HCT116 (cell line): ENCODE data around the gene A1CF. TPM values are rescaled to one million over a fixed set of nuclear protein-coding genes. Genes with fewer than 3 reads are reported as not detected.
A peak's percentile ranks its signal among the peaks of the same experiment; 100 is the strongest.

Source experiments
- ATAC-seq: fragments of 200-7000 bp; cut with Tn5 transposase; 2 replicates; pipeline ENCODE4 v1.9.1; 2020; ENCODE audit warnings: mild to moderate bottlenecking, moderate library complexity
- BruUV-seq: library from RNA; stranded (reverse); fragments of 400-500 nt; replicated peaks from 2 replicates; lab custom pipeline; 2021; lab: Mats Ljungman, UMichigan
- CTCF ChIA-PET: fragments of 300-600 bp; sonication (Branson Sonifier 250); formaldehyde crosslinking; loops from one replicate; lab custom pipeline; 2021; ENCODE audit warnings: antibody characterized with exemption; lab: Charles Lee
- POLR2A ChIA-PET: fragments of 300-600, 350-600 bp; sonication (Branson Sonifier 250); formaldehyde crosslinking; loops from one replicate; lab custom pipeline; 2021; ENCODE audit warnings: antibody characterized with exemption; lab: Charles Lee
- RAD21 ChIA-PET, 2 experiments: fragments of 300-600 bp; sonication (Branson Sonifier 250); formaldehyde crosslinking; loops; one replicate each; lab custom pipeline; 2023; ENCODE audit warnings: low total read pairs in 2 of 2; ENCODE audit not compliant: uncharacterized antibody in 2 of 2, unreplicated experiment in 2 of 2, low non-redundant PET in 1 of 2; lab: Charles Lee
- DNase-seq: peaks from one replicate; pipeline ENCODE4 v3.0.0-alpha.2; 2010; ENCODE audit warnings: low read depth, low spot score
- H2AFZ ChIP-seq: fragments of 200-600 bp; shearing (Covaris generic), sonication (generic); 2 replicates; pipeline ENCODE4 v1.6.1; 2017; ENCODE audit warnings: low read depth, mixed run types, mixed read lengths, antibody characterized with exemption, low read length; ENCODE audit not compliant: poor library complexity, severe bottlenecking
- H3K27ac ChIP-seq: 2 replicates; pipeline ENCODE4 v1.5.1; 2012; ENCODE audit warnings: low read depth, low read length
- H3K27me3 ChIP-seq: fragments of 200-600 bp; sonication (generic); 2 replicates; pipeline ENCODE4 v1.6.1; 2016; ENCODE audit warnings: mixed run types, low read length, mixed read lengths; ENCODE audit not compliant: insufficient read depth
- H3K36me3 ChIP-seq, 2 experiments: fragments of 200-500 bp in 1 of 2; fragments of 200-600 bp in 1 of 2; sonication (Bioruptor generic) in 1 of 2; sonication (generic) in 1 of 2; 2 replicates each; pipeline versions ENCODE4 v1.5.1 to v1.6.1; 2014 to 2016; ENCODE audit warnings: low read length in 2 of 2, inconsistent platforms in 1 of 2, mixed read lengths in 1 of 2, mixed run types in 1 of 2; ENCODE audit not compliant: insufficient read depth in 2 of 2, control insufficient read depth in 1 of 2
- H3K4me1 ChIP-seq, 2 experiments: fragments of 200-600 bp in 1 of 2; sonication (generic) in 1 of 2; 2 replicates each; pipeline versions ENCODE4 v1.5.1 to v1.6.1; 2012 to 2017; ENCODE audit warnings: low read length in 2 of 2, inconsistent platforms in 1 of 2, mild to moderate bottlenecking in 1 of 2, mixed read lengths in 1 of 2, mixed run types in 1 of 2, moderate library complexity in 1 of 2; ENCODE audit not compliant: insufficient read depth in 2 of 2, control insufficient read depth in 1 of 2
- H3K4me2 ChIP-seq: fragments of 200-600 bp; sonication (generic); 2 replicates; pipeline ENCODE4 v1.6.1; 2017; ENCODE audit warnings: mixed run types, low read length, mixed read lengths
- H3K4me3 ChIP-seq, 2 experiments: fragments of 200-600 bp in 1 of 2; sonication (generic) in 1 of 2; replicated peaks in 1 of 2; 2 replicates each; pipeline ENCODE4 v1.5.1; 2011 to 2016; ENCODE audit warnings: low read length in 2 of 2, control low read depth in 1 of 2, low read depth in 1 of 2, mild to moderate bottlenecking in 1 of 2, mixed read lengths in 1 of 2, mixed run types in 1 of 2
- H3K79me2 ChIP-seq: fragments of 200-600 bp; sonication (generic); 2 replicates; pipeline ENCODE4 v1.6.1; 2017; ENCODE audit warnings: mild to moderate bottlenecking, mixed run types, low read length, moderate library complexity, mixed read lengths; ENCODE audit not compliant: insufficient read depth
- H3K9ac ChIP-seq: fragments of 200-600 bp; sonication (generic); 2 replicates; pipeline ENCODE4 v1.6.1; 2016; ENCODE audit warnings: low read length, mixed read lengths
- H3K9me2 ChIP-seq: fragments of 200-600 bp; sonication (generic), shearing (Covaris generic); 2 replicates; pipeline ENCODE4 v1.6.1; 2017; ENCODE audit warnings: mixed run types, mild to moderate bottlenecking, moderate library complexity; ENCODE audit not compliant: insufficient read depth
- H3K9me3 ChIP-seq, 2 experiments: fragments of 200-500 bp in 1 of 2; fragments of 200-600 bp in 1 of 2; sonication (Bioruptor generic) in 1 of 2; sonication (generic) in 1 of 2; 2 replicates each; pipeline ENCODE4 v1.6.1; 2014 to 2017; ENCODE audit warnings: low read length in 2 of 2, mixed read lengths in 2 of 2, inconsistent platforms in 1 of 2, low read depth in 1 of 2, mild to moderate bottlenecking in 1 of 2, mixed run types in 1 of 2, moderate library complexity in 1 of 2; ENCODE audit not compliant: control insufficient read depth in 1 of 2, insufficient read depth in 1 of 2
- H4K20me1 ChIP-seq: fragments of 200-600 bp; sonication (generic), shearing (Covaris generic); 2 replicates; pipeline ENCODE4 v1.6.1; 2017; ENCODE audit warnings: mixed run types, mild to moderate bottlenecking, moderate library complexity; ENCODE audit not compliant: insufficient read depth
- JUND ChIP-seq: IDR thresholded peaks from 2 replicates; pipeline ENCODE4 v1.6.1; 2012
- SP1 ChIP-seq: IDR thresholded peaks from 2 replicates; pipeline ENCODE4 v1.6.1; 2012; ENCODE audit warnings: low read depth
- TCF7L2 ChIP-seq: IDR thresholded peaks from 2 replicates; pipeline ENCODE4 v1.7.0; 2011; ENCODE audit warnings: borderline replicate concordance, inconsistent platforms; ENCODE audit not compliant: insufficient read depth, insufficient read length; ENCODE audit errors: extremely low read depth
- ZBTB33 ChIP-seq: IDR thresholded peaks from 2 replicates; pipeline ENCODE4 v1.6.1; 2011; ENCODE audit warnings: mild to moderate bottlenecking, low read length, moderate library complexity; ENCODE audit not compliant: insufficient replicate concordance; ENCODE audit errors: extremely low read depth
- intact Hi-C: fragments of 100-400 bp; cut with micrococcal nuclease; formaldehyde crosslinking; loops from 2 replicates; pipeline ENCODE4 v1.10.0; 2022
- total RNA-seq: library from RNA; stranded (reverse); gene quantifications from one replicate; pipeline ENCODE4 v1.2.1, GENCODE V29; 2021; ENCODE audit not compliant: unreplicated experiment

A1CF gene
- total RNA-seq, 1 experiment from 2014 or later: 0.30 TPM

- CTCF ChIA-PET: no interaction called here
- Histone ChIP-seq H3K27me3 (no peaks in the 10 kb centered on the region), H3K9me2 (no peaks in the 10 kb centered on the region), H3K4me2 (0 out of 2 replicates have a peak overlapping the region, but pooled peaks have one; percentile 4), H3K27ac (no peak overlapping the region), H3K36me3 (no peaks in the 10 kb centered on the region), H3K9ac (no peak overlapping the region), H3K9me3 (no peaks in the 10 kb centered on the region; a peak in 1 of 4 replicates), H3K79me2 (no peaks in the 10 kb centered on the region), H4K20me1 (no peaks in the 10 kb centered on the region), H2AFZ (no peak overlapping the region), H3K4me3 (no peak overlapping the region), H3K4me1 (peaks cover 0 to 6% of the 10 kb centered on the region in 2 experiments; a peak in 2 of 4 replicates)
- TF ChIP-seq ZBTB33 (no peak), JUND (no peak), SP1 (0 out of 2 replicates have a peak, but pooled peaks have one; percentile 17), TCF7L2 (no peak)
- RAD21 ChIA-PET: no interaction called here
- intact Hi-C loops: no loop called here
- ATAC-seq (no peak), DNase-seq (no peak)
- POLR2A ChIA-PET: no interaction called here
- BruUV-seq: no TSS peak
Observed at GRCh38 chr10:50874723-50875122, 10.7 kb downstream of the A1CF start.

- Histone ChIP-seq H3K4me1 (no peaks in the 10 kb centered on the region), H3K27ac (no peak overlapping the region), H3K4me3 (no peak overlapping the region), H4K20me1 (no peaks in the 10 kb centered on the region), H3K9me2 (no peaks in the 10 kb centered on the region), H3K4me2 (no peak overlapping the region), H3K79me2 (no peaks in the 10 kb centered on the region), H3K9ac (no peak overlapping the region), H3K27me3 (no peaks in the 10 kb centered on the region), H2AFZ (no peak overlapping the region), H3K9me3 (no peaks in the 10 kb centered on the region), H3K36me3 (no peaks in the 10 kb centered on the region)
- RAD21 ChIA-PET: no interaction called here
- TF ChIP-seq JUND: no peak
- no TSS peak for BruUV-seq
- no peak for DNase-seq
- POLR2A ChIA-PET: no interaction called here
- intact Hi-C loops: no loop called here
- ATAC-seq: no peak
- CTCF ChIA-PET: no interaction called here
Observed at GRCh38 chr10:50866317-50866716, 19.1 kb downstream of the A1CF start.
